ENCODE measurements around the gene ATP7B.

- TF ChIP-seq SP1 (CRISPR knock-in tag; conservative IDR thresholded peaks at IDR 0.05): no peak
- TF ChIP-seq CTCF (IDR thresholded peaks at IDR 0.05): no peak
- TF ChIP-seq JUN (CRISPR knock-in tag; IDR thresholded peaks at IDR 0.05): no peak
- no peak for TF ChIP-seq ATF3 (CRISPR knock-in tag; conservative IDR thresholded peaks at IDR 0.05)
- TF ChIP-seq ZNF423 (CRISPR knock-in tag; IDR thresholded peaks at IDR 0.05): no peak
- no peak for TF ChIP-seq FOXJ3 (CRISPR knock-in tag; IDR thresholded peaks at IDR 0.05; ENCODE audit: borderline replicate concordance)
- no peak for TF ChIP-seq ESRRA (CRISPR knock-in tag; IDR thresholded peaks at IDR 0.05; ENCODE audit: borderline replicate concordance)
- TF ChIP-seq EMX1 (CRISPR knock-in tag; IDR thresholded peaks at IDR 0.05): no peak
- no peak for TF ChIP-seq ZNF232 (CRISPR knock-in tag; IDR thresholded peaks at IDR 0.05)
- TF ChIP-seq ATF2 (CRISPR knock-in tag; IDR thresholded peaks at IDR 0.05; ENCODE audit: borderline replicate concordance, low read depth): no peak
Measured at GRCh38 chr13:52029569-52029968, 18.3 kb upstream of the ATP7B start.
